ENCODE results near the gene CTAGE1.

GRCh38 chr18:22453315-22453714, 35.6 kb upstream of the CTAGE1 start:
- TF ChIP-seq CTCF (IDR thresholded peaks at IDR 0.05): no peak
- no peak for TF ChIP-seq POLR2A (IDR thresholded peaks at IDR 0.05)

Data from sigmoid colon (tissue), 3 donors.